ENCODE results near the gene C2CD5. TPM values are rescaled to one million over a fixed set of nuclear protein-coding genes. Genes with fewer than 3 reads are reported as not detected.
"Not testable (repeated sequence)": the region's sequence is repeated elsewhere in the genome, so short reads cannot be mapped to it uniquely, and the experiment has no call there.

Gene C2CD5
- total RNA-seq, 1 experiment from 2014 or later, result 27.1 TPM

DNA sequence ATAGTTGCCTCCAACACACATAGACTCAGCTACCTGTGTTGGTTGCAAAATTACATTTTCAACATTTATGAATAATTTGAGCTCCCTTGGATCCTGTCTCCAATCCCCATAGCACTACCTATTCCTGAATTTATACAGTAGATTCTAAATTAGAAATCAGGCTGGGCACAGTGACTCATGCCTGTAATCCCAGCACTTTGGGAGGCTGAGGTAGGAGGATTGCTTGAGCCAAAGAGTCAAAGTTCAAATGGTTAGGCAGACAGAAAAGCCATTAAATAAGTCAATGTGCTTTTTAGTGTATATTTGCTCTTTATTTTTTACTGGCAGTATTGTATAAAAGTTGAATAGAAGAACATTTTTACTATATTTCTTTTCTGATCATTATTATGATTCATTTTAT is 24.9 kb upstream of the C2CD5 start:
- Histone ChIP-seq H3K27ac (ENCODE audit: low read depth, low read length, poor library complexity, severe bottlenecking) (no peak overlapping the region), H3K4me3 (ENCODE audit: low read depth, low read length, poor library complexity, severe bottlenecking) (no peak overlapping the region), H3K36me3 (ENCODE audit: insufficient read depth, low read length, poor library complexity, severe bottlenecking) (no peaks in the 10 kb centered on the region), H3K4me1 (ENCODE audit: insufficient read depth, low read length, poor library complexity, severe bottlenecking) (no peaks in the 10 kb centered on the region), H3K9me3 (ENCODE audit: low read depth, low read length, poor library complexity, severe bottlenecking) (no peaks in the 10 kb centered on the region), H3K27me3 (replicated peaks; ENCODE audit: insufficient read depth, low read depth, low read length, poor library complexity) (no peaks in the 10 kb centered on the region)
- TF ChIP-seq EZH2 (IDR thresholded peaks at IDR 0.05; ENCODE audit: borderline replicate concordance, low read depth, low read length, poor library complexity, severe bottlenecking), result no peak
- TF ChIP-seq, protein P1, sequence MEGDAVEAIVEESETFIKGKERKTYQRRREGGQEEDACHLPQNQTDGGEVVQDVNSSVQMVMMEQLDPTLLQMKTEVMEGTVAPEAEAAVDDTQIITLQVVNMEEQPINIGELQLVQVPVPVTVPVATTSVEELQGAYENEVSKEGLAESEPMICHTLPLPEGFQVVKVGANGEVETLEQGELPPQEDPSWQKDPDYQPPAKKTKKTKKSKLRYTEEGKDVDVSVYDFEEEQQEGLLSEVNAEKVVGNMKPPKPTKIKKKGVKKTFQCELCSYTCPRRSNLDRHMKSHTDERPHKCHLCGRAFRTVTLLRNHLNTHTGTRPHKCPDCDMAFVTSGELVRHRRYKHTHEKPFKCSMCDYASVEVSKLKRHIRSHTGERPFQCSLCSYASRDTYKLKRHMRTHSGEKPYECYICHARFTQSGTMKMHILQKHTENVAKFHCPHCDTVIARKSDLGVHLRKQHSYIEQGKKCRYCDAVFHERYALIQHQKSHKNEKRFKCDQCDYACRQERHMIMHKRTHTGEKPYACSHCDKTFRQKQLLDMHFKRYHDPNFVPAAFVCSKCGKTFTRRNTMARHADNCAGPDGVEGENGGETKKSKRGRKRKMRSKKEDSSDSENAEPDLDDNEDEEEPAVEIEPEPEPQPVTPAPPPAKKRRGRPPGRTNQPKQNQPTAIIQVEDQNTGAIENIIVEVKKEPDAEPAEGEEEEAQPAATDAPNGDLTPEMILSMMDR (conservative IDR thresholded peaks at IDR 0.05; ENCODE audit: low read depth, low read length), result no peak
- no peak for DNase-seq (ENCODE audit: low spot score)
- BruUV-seq (replicated peaks), result no TSS peak
- intact Hi-C loops (cut with micrococcal nuclease; ENCODE audit: unreplicated experiment), result no loop called here
- POLR2A ChIA-PET (ENCODE audit: low non-redundant PET), result no interaction called here
- CTCF ChIA-PET, result no interaction called here

DNA sequence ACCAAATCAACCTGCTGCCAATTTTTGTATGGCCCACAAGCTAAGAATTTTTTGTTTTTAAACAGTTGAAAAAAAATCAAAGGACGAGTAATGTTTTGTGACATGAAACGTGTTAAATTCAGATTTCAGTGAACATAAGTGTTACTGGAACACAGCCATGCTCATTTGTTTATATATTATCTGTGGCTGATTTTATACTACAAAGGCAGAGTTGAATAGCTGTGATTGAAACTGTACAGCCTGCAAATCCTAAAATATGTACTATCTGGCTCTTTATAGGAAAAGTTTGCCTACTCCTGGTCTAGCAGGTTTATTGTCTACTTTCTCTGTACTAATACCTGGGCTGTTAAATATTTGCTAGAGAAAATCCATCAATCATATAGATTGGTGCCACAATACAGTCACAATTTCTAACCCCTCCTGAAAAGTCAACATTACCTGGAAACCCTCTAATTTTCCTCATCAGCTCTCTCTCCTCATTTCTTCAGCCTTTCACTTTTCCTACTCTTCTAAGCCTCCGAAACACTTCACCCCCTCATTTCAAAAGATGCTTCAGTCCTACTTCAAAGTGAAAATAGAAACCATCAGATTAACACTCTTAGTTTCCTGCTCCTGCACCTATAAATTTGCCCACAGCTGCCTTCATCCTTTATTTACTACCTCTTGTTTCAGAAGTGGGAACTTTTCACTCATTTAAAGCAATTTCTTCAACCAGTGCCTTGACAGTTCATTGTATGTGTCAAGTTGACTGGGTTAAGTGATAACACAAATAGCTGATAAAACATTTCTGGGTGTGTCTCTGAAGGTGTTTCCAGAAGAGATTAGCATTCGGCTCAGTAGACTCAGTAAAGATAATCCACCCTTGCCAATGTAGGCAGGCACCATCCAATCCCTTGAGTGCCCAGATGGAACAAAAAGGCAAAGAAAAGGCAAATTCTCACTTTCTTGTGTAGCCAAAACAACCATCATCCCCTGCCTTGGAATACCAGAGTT is 18.0 kb upstream of the C2CD5 start:
- Histone ChIP-seq H3K9me3 (ENCODE audit: low read depth, low read length, poor library complexity, severe bottlenecking) (no peaks in the 10 kb centered on the region), H3K4me1 (ENCODE audit: insufficient read depth, low read length, poor library complexity, severe bottlenecking) (no peaks in the 10 kb centered on the region), H3K4me3 (ENCODE audit: low read depth, low read length, poor library complexity, severe bottlenecking) (no peak overlapping the region), H3K36me3 (ENCODE audit: insufficient read depth, low read length, poor library complexity, severe bottlenecking) (no peaks in the 10 kb centered on the region), H3K27ac (ENCODE audit: low read depth, low read length, poor library complexity, severe bottlenecking) (no peak overlapping the region), H3K27me3 (replicated peaks; ENCODE audit: insufficient read depth, low read depth, low read length, poor library complexity) (no peaks in the 10 kb centered on the region)
- ChIA-PET CTCF (no interaction called here), POLR2A (ENCODE audit: low non-redundant PET) (no interaction called here)
- no peak for DNase-seq (ENCODE audit: low spot score)
- no peak for TF ChIP-seq EZH2 (IDR thresholded peaks at IDR 0.05; ENCODE audit: borderline replicate concordance, low read depth, low read length, poor library complexity, severe bottlenecking)
- TF ChIP-seq, protein P1 (conservative IDR thresholded peaks at IDR 0.05; ENCODE audit: low read depth, low read length), result no peak
- no TSS peak for BruUV-seq (replicated peaks)
- intact Hi-C loops (cut with micrococcal nuclease; ENCODE audit: unreplicated experiment), result no loop called here

DNA sequence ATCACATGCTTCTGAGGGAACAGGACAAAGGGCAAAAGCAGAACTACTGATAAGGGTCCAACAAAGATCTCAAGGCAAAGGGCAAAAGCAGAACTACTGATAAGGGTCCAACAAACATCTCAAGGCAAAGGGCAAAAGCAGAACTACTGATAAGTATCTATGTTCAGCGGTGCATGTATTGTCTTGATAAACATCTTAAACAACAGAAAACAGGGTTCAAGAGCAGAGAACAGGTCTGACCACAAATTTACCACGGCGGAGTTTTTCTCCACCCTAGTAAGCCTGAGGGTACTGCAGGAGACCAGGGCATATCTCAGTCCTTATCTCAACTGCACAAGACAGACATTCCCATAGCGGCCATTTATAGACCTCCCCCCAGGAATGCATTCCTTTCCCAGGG is 10.4 kb upstream of the C2CD5 start:
- intact Hi-C loops (cut with micrococcal nuclease; ENCODE audit: unreplicated experiment); H3K27me3 ChIP-seq (replicated peaks; ENCODE audit: insufficient read depth, low read depth, low read length, poor library complexity); BruUV-seq (replicated peaks); H3K4me3 ChIP-seq (ENCODE audit: low read depth, low read length, poor library complexity, severe bottlenecking); H3K9me3 ChIP-seq (ENCODE audit: low read depth, low read length, poor library complexity, severe bottlenecking); H3K36me3 ChIP-seq (ENCODE audit: insufficient read depth, low read length, poor library complexity, severe bottlenecking); DNase-seq (ENCODE audit: low spot score); H3K27ac ChIP-seq (ENCODE audit: low read depth, low read length, poor library complexity, severe bottlenecking); H3K4me1 ChIP-seq (ENCODE audit: insufficient read depth, low read length, poor library complexity, severe bottlenecking); POLR2A ChIA-PET (ENCODE audit: low non-redundant PET); CTCF ChIA-PET: not testable (repeated sequence)

DNA sequence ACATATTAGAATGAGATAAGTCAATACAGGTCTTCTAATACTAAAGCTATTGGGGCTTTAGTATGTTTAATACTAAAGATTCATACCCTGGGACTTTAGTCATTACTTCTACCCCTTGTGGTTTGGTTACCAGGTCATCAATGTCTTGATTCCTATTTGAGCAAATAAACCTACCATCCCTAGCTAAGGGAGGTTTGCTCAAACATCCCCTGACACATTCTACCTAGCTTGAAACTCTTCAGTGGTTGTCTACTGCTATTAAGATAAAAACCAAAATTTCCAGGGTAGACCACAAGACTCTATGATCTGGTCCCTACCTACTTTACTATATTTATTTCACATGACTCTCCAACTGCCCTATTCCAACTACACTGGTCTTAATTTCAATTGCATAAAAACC is 7.3 kb upstream of the C2CD5 start:
- TF ChIP-seq EZH2 (IDR thresholded peaks at IDR 0.05; ENCODE audit: borderline replicate concordance, low read depth, low read length, poor library complexity, severe bottlenecking), result no peak
- TF ChIP-seq, protein P1 (conservative IDR thresholded peaks at IDR 0.05; ENCODE audit: low read depth, low read length), result no peak
- intact Hi-C loops (cut with micrococcal nuclease; ENCODE audit: unreplicated experiment), result no loop called here
- Histone ChIP-seq H3K27ac (ENCODE audit: low read depth, low read length, poor library complexity, severe bottlenecking) (no peak overlapping the region), H3K9me3 (ENCODE audit: low read depth, low read length, poor library complexity, severe bottlenecking) (no peaks in the 10 kb centered on the region), H3K27me3 (replicated peaks; ENCODE audit: insufficient read depth, low read depth, low read length, poor library complexity) (no peaks in the 10 kb centered on the region), H3K4me1 (ENCODE audit: insufficient read depth, low read length, poor library complexity, severe bottlenecking) (no peaks in the 10 kb centered on the region), H3K36me3 (ENCODE audit: insufficient read depth, low read length, poor library complexity, severe bottlenecking) (no peaks in the 10 kb centered on the region), H3K4me3 (ENCODE audit: low read depth, low read length, poor library complexity, severe bottlenecking) (no peak overlapping the region)
- CTCF ChIA-PET, result no interaction called here
- DNase-seq (ENCODE audit: low spot score), result no peak
- no TSS peak for BruUV-seq (replicated peaks)
- POLR2A ChIA-PET (ENCODE audit: low non-redundant PET), result no interaction called here
